ENCODE measurements around the gene ACVR1C.

Gene ACVR1C

GRCh38 chr2:157487271-157487610 lies 141.4 kb downstream of the ACVR1C start:
- H3K36me3 ChIP-seq: no peaks in the 10 kb centered on the region
- H3K4me3 ChIP-seq (ENCODE audit: low read depth, low read length): no peak overlapping the region
- TF ChIP-seq CTCF (IDR thresholded peaks at IDR 0.05; ENCODE audit: low read depth, low read length): no peak
- no peaks in the 10 kb centered on the region for H3K27me3 ChIP-seq
- H3K4me1 ChIP-seq: no peaks in the 10 kb centered on the region
- no peaks in the 10 kb centered on the region for H3K9me3 ChIP-seq
- no peak for DNase-seq

GRCh38 chr2:157486596-157487270 lies 141.9 kb downstream of the ACVR1C start:
- Histone ChIP-seq H3K36me3 (no peaks in the 10 kb centered on the region), H3K9me3 (no peaks in the 10 kb centered on the region), H3K4me3 (ENCODE audit: low read depth, low read length) (no peak overlapping the region), H3K4me1 (no peaks in the 10 kb centered on the region), H3K27me3 (no peaks in the 10 kb centered on the region)
- no peak for DNase-seq
- TF ChIP-seq CTCF (IDR thresholded peaks at IDR 0.05; ENCODE audit: low read depth, low read length): no peak

GRCh38 chr2:157480182-157480961 lies 148.3 kb downstream of the ACVR1C start:
- TF ChIP-seq CTCF (IDR thresholded peaks at IDR 0.05; ENCODE audit: low read depth, low read length): no peak
- DNase-seq: no peak
- H3K4me3 ChIP-seq (ENCODE audit: low read depth, low read length): no peak overlapping the region
- H3K36me3 ChIP-seq: no peaks in the 10 kb centered on the region
- no peaks in the 10 kb centered on the region for H3K27me3 ChIP-seq
- no peaks in the 10 kb centered on the region for H3K9me3 ChIP-seq
- H3K4me1 ChIP-seq: no peaks in the 10 kb centered on the region

- Histone ChIP-seq H3K4me3 (ENCODE audit: low read depth, low read length) (no peak overlapping the region), H3K4me1 (no peaks in the 10 kb centered on the region), H3K27me3 (no peaks in the 10 kb centered on the region), H3K9me3 (no peaks in the 10 kb centered on the region), H3K36me3 (no peaks in the 10 kb centered on the region)
- DNase-seq: no peak
- TF ChIP-seq CTCF (IDR thresholded peaks at IDR 0.05; ENCODE audit: low read depth, low read length): no peak
These were observed 149.3 kb downstream of the ACVR1C start for GRCh38 chr2:157479081-157480027.

- Histone ChIP-seq H3K4me1 (no peaks in the 10 kb centered on the region), H3K27me3 (no peaks in the 10 kb centered on the region), H3K4me3 (ENCODE audit: low read depth, low read length) (no peak overlapping the region), H3K9me3 (no peaks in the 10 kb centered on the region), H3K36me3 (no peaks in the 10 kb centered on the region)
- DNase-seq: no peak
- no peak for TF ChIP-seq CTCF (IDR thresholded peaks at IDR 0.05; ENCODE audit: low read depth, low read length)
These were observed 150.7 kb downstream of the ACVR1C start for GRCh38 chr2:157477919-157478318.
